HG02943 (cell line): ENCODE data around the gene TBC1D21.

Source experiments
- ATAC-seq: cut with Tn5 transposase; IDR thresholded peaks from one replicate; pipeline ENCODE4 v1.9.1; 2021; ENCODE audit warnings: mild to moderate bottlenecking, low read depth, moderate library complexity; ENCODE audit not compliant: unreplicated experiment

The TBC1D21 gene

GRCh38 chr15:73858062-73858461, 15.3 kb upstream of the TBC1D21 start:
- ATAC-seq, result no peak

- ATAC-seq, result no peak
Measured at GRCh38 chr15:73862276-73862675, 11.1 kb upstream of the TBC1D21 start.

DNA sequence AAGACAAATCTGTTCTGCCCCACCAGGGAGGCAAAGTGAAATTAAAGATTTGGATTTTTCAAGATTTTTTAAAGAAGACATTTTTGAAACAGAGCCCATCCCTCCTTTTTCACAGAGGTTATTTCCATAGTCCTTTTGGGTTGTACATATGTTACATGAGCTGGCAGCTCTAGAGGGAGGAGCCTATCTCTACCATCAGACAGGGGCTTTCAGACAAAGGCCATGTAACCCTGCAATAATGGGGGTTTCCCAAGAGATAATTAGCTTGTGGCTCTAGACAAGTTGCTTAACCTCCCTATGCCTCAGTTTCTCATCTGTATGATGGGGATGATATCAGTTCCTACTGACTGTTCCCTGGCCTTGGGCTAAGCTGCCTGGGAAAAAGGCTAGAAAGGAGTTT, 8.0 kb upstream of the TBC1D21 start:
- ATAC-seq, result no peak

- ATAC-seq, result no peak
Measured at GRCh38 chr15:73865904-73866303, 7.5 kb upstream of the TBC1D21 start.

DNA sequence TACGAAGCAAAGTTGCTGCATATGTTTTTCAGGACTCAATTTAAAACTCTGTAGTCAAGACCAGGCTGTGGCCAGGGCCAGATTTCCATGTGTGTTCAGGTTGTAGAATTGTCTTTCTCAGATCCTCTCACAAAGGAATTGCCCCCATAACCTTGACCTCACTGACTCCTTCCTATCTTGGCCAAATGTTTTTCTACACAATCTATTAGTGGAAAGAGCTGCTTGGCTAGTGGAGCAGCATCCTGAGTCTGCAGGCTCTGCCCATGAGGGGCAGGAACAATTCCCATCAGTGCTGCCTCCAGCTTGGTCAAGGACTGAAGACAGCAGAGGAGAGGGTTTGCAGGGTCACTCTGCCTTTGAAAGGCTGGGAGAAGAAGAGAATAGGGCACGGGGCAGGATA, 6.9 kb upstream of the TBC1D21 start:
- ATAC-seq, result no peak

DNA sequence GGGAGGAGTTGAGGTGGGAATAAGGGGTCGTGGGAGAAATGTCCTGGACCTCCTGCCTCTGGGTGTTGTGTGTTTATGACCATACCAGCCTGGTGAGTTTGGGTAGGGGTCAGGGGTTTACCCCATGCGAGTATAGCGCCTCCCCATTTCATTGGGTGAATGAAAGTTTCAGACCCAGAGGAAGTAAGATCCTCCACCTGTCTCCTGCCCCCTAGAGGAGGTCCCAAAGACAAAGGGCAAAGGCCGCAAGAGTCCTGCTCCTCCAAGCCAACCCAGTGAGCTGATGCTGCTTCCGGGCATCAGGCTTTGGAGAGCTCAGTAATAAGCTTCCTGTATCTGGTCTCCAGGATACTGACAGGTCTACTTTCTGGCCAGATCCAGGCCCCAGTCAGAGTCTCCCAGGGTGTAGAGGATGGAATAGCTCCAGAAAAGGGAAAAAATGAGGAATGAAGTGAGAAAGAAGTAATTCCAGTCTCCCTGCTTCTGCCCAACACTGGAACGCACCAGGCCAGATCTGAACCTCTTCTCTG, 6.4 kb upstream of the TBC1D21 start:
- no peak for ATAC-seq

- no peak for ATAC-seq
Measured at GRCh38 chr15:73867426-73867825, 5.9 kb upstream of the TBC1D21 start.

DNA sequence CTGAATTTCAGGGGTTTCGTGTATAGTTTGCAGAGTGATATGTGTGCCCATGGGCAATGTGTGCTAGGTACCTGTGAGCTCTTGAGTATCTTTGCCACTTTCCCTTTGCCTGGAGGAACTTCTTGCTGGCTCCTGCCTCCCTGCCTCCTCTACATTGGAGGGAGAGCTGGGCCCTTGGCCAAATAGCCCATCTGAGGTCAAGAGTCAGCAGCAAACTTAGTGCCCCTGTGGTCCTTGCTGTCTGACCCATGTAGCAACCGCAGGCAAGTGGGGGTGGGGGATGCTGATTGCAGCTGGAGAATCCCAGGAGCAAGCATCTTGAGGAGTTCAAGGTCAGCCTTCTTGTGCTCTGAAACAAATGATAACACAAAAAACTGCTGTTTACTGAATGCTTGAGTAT, 5.4 kb upstream of the TBC1D21 start:
- no peak for ATAC-seq

DNA sequence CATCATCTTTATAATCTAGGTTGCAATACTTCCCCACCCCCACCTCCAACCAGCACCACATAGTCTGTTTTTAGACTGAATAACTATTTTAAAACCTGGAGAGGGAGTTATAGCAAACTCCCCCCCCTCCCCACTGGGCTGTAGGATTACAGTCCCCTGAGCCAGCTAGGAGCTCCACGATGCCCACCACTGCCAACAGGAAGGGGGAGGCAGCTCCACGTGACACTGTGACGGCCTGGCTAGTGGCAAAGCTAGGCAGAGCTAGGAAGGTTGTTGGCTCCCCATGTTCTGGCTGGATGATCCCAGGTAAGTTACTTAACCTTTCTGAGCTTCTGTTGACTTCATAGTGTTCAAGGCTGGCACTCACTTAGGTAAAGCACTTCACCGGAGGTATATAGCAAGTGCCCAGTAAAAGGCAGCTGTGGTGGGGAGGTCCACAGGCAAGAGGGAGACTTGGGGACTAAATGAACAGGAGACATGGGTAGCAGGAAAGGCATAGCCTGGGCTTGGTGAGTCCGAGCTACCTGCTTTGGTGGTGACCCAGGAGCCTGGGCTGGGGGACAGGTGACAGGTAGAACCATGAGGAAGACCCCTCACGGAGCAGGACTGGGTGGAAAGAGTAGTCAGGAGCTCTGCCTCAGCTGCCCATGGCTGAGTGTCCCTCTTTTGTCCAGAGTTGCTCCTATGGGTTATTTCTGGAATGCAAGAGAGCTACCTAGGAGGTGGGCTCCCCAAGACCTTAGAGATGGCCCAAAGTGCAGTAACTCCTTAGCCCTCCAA, 4.0 kb upstream of the TBC1D21 start:
- no peak for ATAC-seq

DNA sequence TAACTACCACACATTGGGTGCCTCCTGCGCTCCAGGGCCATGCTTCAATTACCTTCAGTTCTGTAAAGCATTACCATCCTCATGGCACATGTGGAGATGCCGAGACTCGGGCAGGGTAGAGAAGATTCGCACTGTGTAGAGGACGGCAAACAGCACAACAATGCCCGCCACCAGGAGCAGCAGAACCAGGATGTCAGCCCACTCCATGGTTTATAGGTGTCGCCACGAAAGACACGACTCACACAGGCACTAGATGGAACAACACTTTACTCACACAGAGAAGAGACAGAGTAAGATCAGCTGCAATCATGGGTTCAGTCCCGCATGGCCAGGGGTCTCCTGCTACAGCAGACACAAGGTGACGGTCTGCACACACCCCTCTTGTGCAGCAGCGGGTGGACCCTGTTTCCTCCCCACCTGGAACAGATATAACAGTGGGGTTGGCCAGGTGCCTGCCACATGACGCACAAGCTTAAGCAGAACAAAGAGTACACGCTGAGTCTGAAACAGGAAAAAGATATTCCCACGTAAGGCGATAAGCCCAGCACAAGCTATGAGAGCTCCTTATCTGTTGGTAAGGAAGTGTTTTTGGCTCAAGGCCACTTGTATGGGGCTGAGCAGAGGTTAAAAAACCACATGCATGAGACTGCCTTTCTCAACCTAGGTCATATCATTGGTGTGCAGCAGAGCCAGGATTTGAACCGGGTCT, 2.5 kb upstream of the TBC1D21 start:
- no peak for ATAC-seq

- no peak for ATAC-seq
Measured at GRCh38 chr15:73872346-73872745, 1.0 kb upstream of the TBC1D21 start.

GRCh38 chr15:73873889-73874511, 636 bp downstream of the TBC1D21 start:
- ATAC-seq, result no peak

DNA sequence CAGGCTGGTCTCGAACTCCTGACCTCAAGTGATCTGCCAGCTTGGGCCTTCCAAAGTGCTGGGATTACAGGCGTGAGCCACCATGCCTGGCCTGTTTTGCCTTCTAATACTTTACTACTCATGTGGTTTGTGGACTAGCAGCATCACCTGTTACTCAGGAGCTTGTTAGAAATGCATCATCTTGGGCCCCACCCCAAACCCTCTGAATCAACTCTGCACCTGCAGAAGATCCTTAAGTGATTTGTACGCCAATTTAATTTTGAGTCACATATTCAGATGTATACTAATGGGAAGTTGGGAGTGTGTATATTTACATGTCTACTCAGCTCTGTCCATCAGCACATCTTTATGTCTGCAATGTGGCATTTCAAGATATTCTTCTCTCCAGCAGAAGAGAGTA, 6.1 kb downstream of the TBC1D21 start:
- no peak for ATAC-seq

DNA sequence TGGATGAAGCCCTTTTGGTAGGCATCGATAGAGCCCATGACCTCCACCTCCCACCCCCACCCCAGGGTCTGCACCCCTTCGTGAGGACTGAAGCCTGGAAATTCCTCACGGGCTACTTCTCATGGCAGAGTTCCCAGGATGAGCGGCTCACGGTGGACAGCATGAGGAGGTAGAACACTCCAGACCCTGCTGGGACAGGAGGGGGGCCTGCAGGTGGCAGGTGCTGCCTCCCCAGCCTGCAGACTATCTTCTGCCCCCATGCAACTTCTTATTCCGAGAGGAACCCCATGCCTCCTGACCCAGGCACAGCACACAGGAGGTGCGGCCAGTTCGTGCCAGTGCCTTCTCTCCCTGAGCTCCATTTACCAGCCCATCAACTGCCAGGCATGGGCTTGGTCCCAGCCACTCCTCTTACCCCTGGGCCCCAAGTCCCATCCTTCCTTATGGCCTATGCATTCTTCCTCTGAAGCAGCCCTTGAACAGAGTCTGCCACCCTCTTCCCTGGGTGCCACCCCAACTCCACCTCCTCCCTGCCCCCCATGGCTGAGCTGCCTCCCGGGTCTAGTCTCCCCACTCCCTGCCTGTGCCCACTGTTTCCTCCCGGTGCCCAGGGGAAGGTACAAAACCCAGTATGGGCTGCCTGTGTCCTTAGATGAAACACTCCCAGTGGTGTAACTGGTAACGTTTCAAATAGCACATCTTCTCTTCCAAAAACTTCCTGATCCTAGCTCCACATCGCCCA, 8.4 kb downstream of the TBC1D21 start:
- ATAC-seq, result no peak

- ATAC-seq, result no peak
Measured at GRCh38 chr15:73882761-73883419, 9.5 kb downstream of the TBC1D21 start.

DNA sequence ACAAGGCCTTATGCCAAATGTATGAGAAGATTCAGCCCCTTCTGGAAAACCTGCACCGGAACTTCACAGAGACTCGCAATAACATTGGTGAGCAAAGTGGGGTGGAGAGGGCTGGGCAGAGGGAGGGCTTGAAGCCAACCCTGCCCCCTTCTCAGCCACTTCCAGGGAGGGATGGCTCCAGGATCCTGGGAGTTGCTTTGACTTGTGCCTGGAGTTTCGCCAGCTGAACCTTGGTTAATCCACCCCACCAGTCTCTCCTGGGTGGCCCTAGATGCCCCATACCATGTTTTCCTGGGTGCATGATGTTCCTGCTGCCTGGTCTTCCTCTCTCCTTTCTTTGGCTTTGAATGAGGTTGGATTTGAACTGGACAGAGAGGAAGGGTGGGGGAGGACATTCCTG, 10.8 kb downstream of the TBC1D21 start:
- no peak for ATAC-seq

DNA sequence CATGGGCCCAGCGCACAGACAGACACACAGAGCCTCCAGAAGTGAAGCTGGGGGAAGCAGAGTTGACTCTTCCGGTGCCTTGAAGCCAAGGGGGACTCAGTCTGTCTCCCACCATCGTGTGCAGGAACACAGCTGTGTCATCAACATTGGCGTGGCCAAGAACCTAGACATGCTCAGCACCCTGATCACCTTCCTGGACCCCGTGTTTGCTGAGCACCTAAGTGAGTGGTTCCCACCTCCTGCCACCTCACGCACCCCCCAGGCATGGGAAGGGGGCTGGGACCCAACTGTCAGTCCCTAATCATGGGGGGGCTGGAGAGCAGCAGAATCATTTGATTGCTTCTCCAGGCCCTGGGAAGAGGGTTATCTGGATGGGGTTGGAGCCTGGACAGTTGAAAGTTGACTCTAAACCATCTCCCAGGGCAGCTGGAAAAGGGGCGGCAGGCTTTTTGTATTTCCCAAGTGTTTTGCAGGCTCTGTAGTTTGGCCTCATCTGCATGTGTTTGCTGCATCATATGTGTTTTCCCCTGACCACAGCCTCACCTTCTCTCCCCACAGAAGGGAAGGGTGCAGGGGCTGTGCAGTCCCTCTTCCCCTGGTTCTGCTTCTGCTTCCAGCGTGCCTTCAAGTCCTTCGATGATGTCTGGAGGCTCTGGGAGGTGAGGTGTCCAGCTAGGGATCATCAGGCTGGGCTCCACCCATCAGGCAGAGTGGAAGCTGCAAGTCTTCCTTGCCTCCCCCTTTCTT, 12.8 kb downstream of the TBC1D21 start:
- ATAC-seq, result no peak

DNA sequence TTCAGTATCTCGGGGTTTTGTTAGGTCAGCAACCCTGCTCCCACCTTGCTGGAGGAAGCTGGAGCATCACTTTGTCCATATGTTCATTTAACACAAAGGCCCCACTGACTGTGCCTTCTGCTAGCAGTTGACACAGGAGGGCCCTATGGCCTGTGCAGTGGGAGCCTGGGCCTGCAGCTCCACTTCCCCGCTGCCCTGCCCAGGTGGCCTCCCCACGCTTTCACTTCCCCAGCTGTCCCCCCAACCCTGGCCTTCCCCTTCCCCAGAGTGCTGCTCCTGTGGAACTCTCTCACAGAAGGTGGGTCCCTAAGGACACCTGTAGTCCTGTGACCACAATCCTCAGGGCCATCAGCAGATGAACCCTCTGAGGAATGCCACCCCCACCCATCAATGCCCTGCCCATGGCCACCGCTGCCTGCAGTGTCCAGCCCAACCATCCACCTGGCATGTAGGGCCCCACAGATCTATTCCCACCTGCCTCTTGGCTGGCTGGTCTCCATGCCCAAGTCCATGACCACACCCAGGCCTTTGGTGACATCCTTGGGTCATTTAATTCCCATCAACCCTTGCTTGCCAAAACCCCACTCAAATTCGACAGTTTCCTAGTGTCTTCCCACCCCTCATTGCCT, 13.5 kb downstream of the TBC1D21 start:
- ATAC-seq, result no peak

GRCh38 chr15:73887481-73887880, 14.1 kb downstream of the TBC1D21 start:
- no peak for ATAC-seq
